ENCODE data around the gene DOCK6.

The DOCK6 gene

DNA sequence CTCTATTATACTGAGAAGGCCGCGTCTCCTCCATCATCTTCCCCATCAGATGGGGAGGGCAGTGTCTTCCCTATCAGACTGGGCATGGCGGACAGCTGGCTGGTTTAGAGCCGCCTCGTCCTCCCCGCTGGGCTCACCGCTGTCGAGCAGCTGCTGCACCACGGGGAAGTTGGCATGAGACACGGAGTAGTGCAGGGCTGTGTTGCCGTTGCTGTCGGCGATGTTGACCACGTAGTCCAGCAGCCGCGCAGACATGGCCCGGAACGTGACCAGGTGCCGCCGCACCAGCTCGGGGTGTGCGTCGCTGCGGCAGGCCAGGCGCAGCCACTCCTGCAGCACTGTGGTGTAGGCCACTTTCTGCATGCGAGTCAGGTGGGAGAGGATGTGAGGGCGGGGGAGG, 88.0 kb downstream of the DOCK6 start:
- Histone ChIP-seq H3K9me3 (ENCODE audit: control insufficient read depth, insufficient read depth, low read length) (no peaks in the 10 kb centered on the region), H3K4me3 (ENCODE audit: low read length) (no peak overlapping the region), H3K36me3 (ENCODE audit: control insufficient read depth, insufficient read depth, low read length) (peaks cover 23% of the 10 kb centered on the region), H3K4me1 (ENCODE audit: control insufficient read depth, insufficient read depth, low read length) (no peaks in the 10 kb centered on the region), H3K27me3 (ENCODE audit: control insufficient read depth, insufficient read depth, low read length) (no peaks in the 10 kb centered on the region), H3K27ac (ENCODE audit: low read length) (no peak overlapping the region)
- no peak for DNase-seq (ENCODE audit: low read depth, low spot score)
- no CpG with 5 or more reads among the region's 27 CpGs for WGBS (ENCODE audit: insufficient coverage, insufficient read length)

DNA sequence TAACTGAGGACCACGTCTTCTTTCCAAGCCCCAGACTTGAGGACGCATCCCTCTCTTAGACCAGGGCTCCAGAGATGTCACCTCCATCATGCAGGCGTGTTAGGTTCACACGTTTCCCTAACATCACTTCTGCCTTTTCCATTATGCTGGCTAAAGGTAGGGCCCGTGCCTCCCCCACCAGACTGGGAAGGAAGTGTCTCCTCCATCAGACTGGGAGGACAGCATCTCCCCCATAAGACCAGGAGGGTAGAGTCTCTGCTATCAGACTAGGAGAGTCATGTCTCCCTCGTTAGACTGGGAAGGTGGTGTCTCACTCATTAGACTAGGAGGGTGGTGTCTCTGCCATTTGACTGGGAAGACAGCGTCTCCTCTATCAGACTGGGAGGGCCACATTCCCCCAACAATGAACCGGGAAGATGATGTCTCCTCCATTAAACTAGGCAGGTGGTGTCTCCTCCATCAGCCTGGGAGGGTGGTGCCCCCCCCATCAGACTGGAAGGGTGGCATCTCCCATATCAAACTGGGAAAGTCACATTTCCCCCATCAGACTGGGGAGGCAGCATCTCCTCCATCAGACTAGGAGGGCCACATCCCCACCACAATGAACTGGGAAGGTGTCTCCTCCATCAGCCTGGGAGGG, 88.7 kb downstream of the DOCK6 start:
- H3K27ac ChIP-seq (ENCODE audit: low read length) = no peak overlapping the region
- no peak for DNase-seq (ENCODE audit: low read depth, low spot score)
- H3K27me3 ChIP-seq (ENCODE audit: control insufficient read depth, insufficient read depth, low read length) = no peaks in the 10 kb centered on the region
- peaks cover 23% of the 10 kb centered on the region for H3K36me3 ChIP-seq (ENCODE audit: control insufficient read depth, insufficient read depth, low read length)
- H3K4me1 ChIP-seq (ENCODE audit: control insufficient read depth, insufficient read depth, low read length) = no peaks in the 10 kb centered on the region
- no peak overlapping the region for H3K4me3 ChIP-seq (ENCODE audit: low read length)
- WGBS (ENCODE audit: insufficient coverage, insufficient read length) = no CpG with 5 or more reads among the region's 8 CpGs
- H3K9me3 ChIP-seq (ENCODE audit: control insufficient read depth, insufficient read depth, low read length) = no peaks in the 10 kb centered on the region

DNA sequence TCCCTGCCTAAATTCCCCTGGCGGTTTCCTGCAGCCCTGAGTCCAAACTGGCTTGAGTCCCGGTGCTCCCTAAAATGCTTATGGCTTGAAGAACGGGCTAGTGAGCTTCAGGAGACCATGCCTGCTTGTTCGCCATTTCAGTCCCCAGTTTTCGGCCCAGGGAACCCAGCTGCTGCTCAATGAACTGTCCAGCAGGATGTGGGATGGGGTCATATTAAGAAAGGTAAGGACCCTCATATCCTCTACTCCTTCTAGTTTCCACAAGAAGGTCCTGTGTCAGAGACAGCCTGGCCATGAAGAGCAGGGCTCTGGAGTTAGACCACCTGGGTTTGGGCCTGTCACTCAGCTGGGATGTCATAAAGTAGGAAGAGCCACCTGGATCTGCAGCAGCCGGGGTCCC, 89.7 kb downstream of the DOCK6 start:
- H3K9me3 ChIP-seq (ENCODE audit: control insufficient read depth, insufficient read depth, low read length) = no peaks in the 10 kb centered on the region
- no peak overlapping the region for H3K27ac ChIP-seq (ENCODE audit: low read length)
- H3K36me3 ChIP-seq (ENCODE audit: control insufficient read depth, insufficient read depth, low read length) = peaks cover 20% of the 10 kb centered on the region
- no peaks in the 10 kb centered on the region for H3K27me3 ChIP-seq (ENCODE audit: control insufficient read depth, insufficient read depth, low read length)
- H3K4me3 ChIP-seq (ENCODE audit: low read length) = no peak overlapping the region
- no peak for DNase-seq (ENCODE audit: low read depth, low spot score)
- no peaks in the 10 kb centered on the region for H3K4me1 ChIP-seq (ENCODE audit: control insufficient read depth, insufficient read depth, low read length)
- WGBS (ENCODE audit: insufficient coverage, insufficient read length) = no CpG with 5 or more reads among the region's 6 CpGs

DNA sequence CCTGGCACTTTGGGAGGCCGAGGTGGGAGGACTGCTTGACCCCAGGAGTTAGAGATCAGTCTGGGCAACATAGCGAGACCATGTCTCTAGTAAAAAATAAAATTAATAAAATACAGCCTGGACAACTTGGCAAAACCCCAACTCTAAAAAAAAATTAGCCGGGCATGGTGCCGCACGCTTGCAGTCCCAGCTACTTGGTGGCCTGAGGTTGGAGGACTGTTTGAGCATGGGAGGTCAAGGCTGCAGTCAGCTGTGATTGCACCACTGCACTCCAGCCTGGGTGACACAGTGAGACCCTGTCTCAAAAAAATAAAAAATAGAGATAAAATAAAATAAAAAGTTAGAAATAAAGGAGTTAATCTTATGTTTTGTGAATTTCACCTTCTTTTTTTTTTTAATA, 91.2 kb downstream of the DOCK6 start:
- H3K36me3 ChIP-seq (ENCODE audit: control insufficient read depth, insufficient read depth, low read length) = peaks cover 20% of the 10 kb centered on the region
- no peak overlapping the region for H3K27ac ChIP-seq (ENCODE audit: low read length)
- H3K9me3 ChIP-seq (ENCODE audit: control insufficient read depth, insufficient read depth, low read length) = no peaks in the 10 kb centered on the region
- no peak overlapping the region for H3K4me3 ChIP-seq (ENCODE audit: low read length)
- H3K27me3 ChIP-seq (ENCODE audit: control insufficient read depth, insufficient read depth, low read length) = no peaks in the 10 kb centered on the region
- H3K4me1 ChIP-seq (ENCODE audit: control insufficient read depth, insufficient read depth, low read length) = no peaks in the 10 kb centered on the region
- no CpG with 5 or more reads among the region's 5 CpGs for WGBS (ENCODE audit: insufficient coverage, insufficient read length)
- DNase-seq (ENCODE audit: low read depth, low spot score) = no peak

DNA sequence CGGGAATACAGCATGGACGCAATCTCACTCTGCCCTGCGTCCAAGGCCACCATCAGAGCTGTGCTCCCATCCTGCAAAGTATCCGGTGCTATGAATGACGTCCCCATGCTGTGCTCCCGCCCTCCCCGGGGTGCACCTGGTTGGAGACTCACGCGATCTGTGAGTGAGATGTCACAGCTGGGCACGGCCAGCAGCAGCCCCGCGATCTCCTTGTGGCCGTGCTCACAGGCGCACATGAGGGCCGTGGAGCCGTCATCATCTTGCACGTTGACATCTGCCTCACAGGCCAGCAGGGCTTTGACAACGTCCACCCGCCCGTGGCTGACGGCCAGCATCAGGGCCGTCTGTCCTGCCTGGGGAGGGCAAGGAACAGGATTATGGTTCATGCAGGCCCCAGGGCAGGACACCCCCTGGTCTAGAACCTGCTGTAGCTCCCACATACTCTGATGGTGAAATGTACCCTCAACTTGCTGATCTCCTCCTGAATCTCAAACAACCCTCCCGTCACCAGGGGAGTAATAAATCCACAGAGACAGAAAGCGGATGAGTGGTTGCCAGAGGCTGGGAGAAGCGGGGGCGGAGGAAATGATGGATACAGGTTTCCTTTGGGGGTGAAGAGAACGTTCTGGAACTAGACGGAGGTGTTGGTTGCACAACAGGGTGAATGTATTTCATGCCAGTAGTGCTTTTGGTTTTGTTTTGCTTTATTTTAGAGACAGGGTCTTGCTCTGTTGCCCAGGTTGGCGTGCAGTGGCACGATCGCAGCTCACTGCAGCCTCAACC, 92.2 kb downstream of the DOCK6 start:
- no peak for DNase-seq (ENCODE audit: low read depth, low spot score)
- no CpG with 5 or more reads among the region's 31 CpGs for WGBS (ENCODE audit: insufficient coverage, insufficient read length)
- no peak overlapping the region for H3K4me3 ChIP-seq (ENCODE audit: low read length)
- no peaks in the 10 kb centered on the region for H3K9me3 ChIP-seq (ENCODE audit: control insufficient read depth, insufficient read depth, low read length)
- H3K27me3 ChIP-seq (ENCODE audit: control insufficient read depth, insufficient read depth, low read length) = no peaks in the 10 kb centered on the region
- peaks cover 20% of the 10 kb centered on the region for H3K36me3 ChIP-seq (ENCODE audit: control insufficient read depth, insufficient read depth, low read length)
- H3K4me1 ChIP-seq (ENCODE audit: control insufficient read depth, insufficient read depth, low read length) = no peaks in the 10 kb centered on the region
- H3K27ac ChIP-seq (ENCODE audit: low read length) = no peak overlapping the region

DNA sequence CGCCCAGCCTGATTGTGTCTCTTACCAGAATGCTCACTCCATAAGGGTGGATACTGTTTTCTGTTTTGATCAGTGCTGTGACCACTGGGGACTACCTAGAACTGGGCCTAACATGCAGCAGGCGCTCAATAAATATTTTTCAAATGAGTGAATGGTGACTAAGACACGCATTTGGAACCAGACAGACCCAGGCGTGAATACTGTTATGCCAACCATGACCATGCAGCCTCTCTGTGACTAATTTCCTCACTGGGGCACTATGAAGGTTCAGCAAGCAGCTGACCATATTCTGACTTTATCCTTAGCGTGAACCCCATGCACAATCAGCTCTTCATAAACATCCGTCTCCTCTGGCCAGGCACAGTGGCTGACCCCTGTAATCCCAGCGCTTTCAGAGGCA, 93.8 kb downstream of the DOCK6 start:
- H3K9me3 ChIP-seq (ENCODE audit: control insufficient read depth, insufficient read depth, low read length) = no peaks in the 10 kb centered on the region
- no peaks in the 10 kb centered on the region for H3K27me3 ChIP-seq (ENCODE audit: control insufficient read depth, insufficient read depth, low read length)
- DNase-seq (ENCODE audit: low read depth, low spot score) = no peak
- no CpG with 5 or more reads among the region's 7 CpGs for WGBS (ENCODE audit: insufficient coverage, insufficient read length)
- no peaks in the 10 kb centered on the region for H3K4me1 ChIP-seq (ENCODE audit: control insufficient read depth, insufficient read depth, low read length)
- H3K4me3 ChIP-seq (ENCODE audit: low read length) = no peak overlapping the region
- H3K36me3 ChIP-seq (ENCODE audit: control insufficient read depth, insufficient read depth, low read length) = peaks cover 12% of the 10 kb centered on the region
- H3K27ac ChIP-seq (ENCODE audit: low read length) = no peak overlapping the region

DNA sequence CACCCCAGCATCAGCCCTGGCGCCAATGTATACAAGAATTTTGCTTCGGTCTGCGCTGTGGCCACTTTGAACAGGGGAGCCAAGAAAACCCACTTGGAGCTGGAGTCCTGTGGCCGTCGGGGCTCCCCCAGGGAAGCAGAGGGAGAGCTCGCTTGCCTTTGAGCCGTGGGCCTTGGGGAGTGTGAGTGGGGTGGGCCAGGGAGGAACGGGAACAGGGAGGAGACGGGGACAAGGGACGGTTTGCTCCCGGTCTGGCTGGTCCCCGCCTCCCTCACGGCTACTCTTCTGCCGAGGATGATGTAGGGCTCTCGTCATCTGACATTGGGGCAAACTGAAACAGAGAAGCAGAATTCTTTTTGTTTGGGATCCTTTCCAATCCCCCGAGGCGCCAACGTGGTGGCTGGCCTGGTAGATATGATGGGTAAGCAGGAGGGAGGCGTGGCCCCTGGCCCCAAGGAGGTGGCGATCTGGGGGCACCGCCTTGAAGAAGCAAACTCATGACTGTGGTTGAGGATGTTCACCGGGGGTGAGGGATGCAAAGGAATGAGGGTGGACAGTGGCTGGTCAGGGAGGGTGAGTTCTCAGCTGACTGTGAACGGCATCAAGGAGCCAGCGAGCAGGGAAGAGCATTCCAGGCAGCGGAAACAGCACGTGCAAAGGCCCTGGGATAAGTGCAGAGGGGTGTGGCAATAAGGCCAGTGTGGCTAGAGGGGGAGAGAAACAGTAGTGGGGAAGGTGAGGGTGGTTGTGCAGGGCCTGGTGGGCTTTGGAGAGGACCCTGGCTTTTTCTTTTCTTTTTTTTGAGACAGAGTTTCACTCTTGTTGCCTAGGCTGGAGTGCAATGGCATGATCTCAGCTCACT, 95.8 kb downstream of the DOCK6 start:
- no peaks in the 10 kb centered on the region for H3K4me1 ChIP-seq (ENCODE audit: control insufficient read depth, insufficient read depth, low read length)
- H3K4me3 ChIP-seq (ENCODE audit: low read length) = no peak overlapping the region
- no peaks in the 10 kb centered on the region for H3K9me3 ChIP-seq (ENCODE audit: control insufficient read depth, insufficient read depth, low read length)
- no peaks in the 10 kb centered on the region for H3K27me3 ChIP-seq (ENCODE audit: control insufficient read depth, insufficient read depth, low read length)
- no peak overlapping the region for H3K27ac ChIP-seq (ENCODE audit: low read length)
- peaks cover 6% of the 10 kb centered on the region for H3K36me3 ChIP-seq (ENCODE audit: control insufficient read depth, insufficient read depth, low read length)
- DNase-seq (ENCODE audit: low read depth, low spot score) = no peak
- WGBS (ENCODE audit: insufficient coverage, insufficient read length) = no CpG with 5 or more reads among the region's 26 CpGs

DNA sequence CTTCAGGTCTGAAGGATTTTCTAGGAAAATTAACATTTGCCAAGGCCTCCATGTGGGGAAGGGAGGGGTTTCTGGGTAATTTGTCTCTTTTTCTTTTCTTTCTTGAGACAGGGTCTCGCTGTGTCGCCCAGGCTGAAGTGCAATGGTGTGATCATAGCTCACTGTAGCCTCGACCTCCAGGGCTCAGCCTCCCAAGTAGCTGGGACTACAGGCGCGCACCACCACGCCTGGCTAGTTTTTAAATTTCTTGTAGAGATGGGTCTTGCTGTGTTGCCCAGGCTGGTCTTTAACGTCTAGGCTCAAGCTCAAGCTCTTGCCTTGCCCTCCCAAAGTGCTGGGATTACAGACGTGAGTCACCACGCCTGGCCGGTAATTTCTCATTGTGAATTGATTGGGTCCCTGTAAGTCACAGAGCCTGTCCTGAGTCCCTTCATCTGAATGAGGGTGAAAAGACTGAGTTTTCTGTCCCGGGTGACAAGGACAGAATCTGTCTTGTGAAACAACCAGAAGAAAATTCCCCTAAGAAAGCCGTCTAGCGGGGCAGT, 96.8 kb downstream of the DOCK6 start:
- no peaks in the 10 kb centered on the region for H3K27me3 ChIP-seq (ENCODE audit: control insufficient read depth, insufficient read depth, low read length)
- no peak overlapping the region for H3K4me3 ChIP-seq (ENCODE audit: low read length)
- H3K36me3 ChIP-seq (ENCODE audit: control insufficient read depth, insufficient read depth, low read length) = peaks cover 6% of the 10 kb centered on the region
- WGBS (ENCODE audit: insufficient coverage, insufficient read length) = no CpG with 5 or more reads among the region's 13 CpGs
- H3K4me1 ChIP-seq (ENCODE audit: control insufficient read depth, insufficient read depth, low read length) = no peaks in the 10 kb centered on the region
- H3K27ac ChIP-seq (ENCODE audit: low read length) = no peak overlapping the region
- no peak for DNase-seq (ENCODE audit: low read depth, low spot score)
- H3K9me3 ChIP-seq (ENCODE audit: control insufficient read depth, insufficient read depth, low read length) = no peaks in the 10 kb centered on the region

DNA sequence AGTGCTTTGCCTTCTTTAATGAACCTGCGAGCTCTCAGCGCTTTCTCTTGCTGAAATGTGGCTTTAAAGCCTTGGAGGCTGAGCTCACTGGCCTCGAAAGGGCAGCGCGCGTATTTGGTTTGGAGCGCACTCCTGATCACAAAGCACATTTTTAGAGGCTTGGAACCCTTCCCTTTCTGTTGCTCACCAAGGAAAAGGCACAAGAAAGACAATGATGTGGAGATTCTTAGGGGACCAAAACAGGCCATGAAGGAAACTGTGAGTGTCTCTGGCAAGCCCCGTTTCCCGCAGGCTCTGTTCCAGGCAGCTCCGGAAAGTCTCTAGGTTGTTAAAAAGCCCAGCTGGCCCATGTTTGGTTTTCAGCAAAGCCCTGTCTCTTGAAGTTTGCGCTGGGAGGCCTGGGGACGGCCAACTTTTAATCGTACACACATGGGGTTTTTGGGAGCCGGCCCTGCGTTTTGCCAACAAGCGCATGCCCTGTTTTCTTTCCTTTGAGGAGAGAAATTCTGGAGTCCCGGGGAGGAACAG, 97.4 kb downstream of the DOCK6 start:
- DNase-seq (ENCODE audit: low read depth, low spot score) = no peak
- Histone ChIP-seq H3K27me3 (ENCODE audit: control insufficient read depth, insufficient read depth, low read length) (no peaks in the 10 kb centered on the region), H3K36me3 (ENCODE audit: control insufficient read depth, insufficient read depth, low read length) (peaks cover 3% of the 10 kb centered on the region), H3K4me3 (ENCODE audit: low read length) (no peak overlapping the region), H3K4me1 (ENCODE audit: control insufficient read depth, insufficient read depth, low read length) (no peaks in the 10 kb centered on the region), H3K9me3 (ENCODE audit: control insufficient read depth, insufficient read depth, low read length) (no peaks in the 10 kb centered on the region), H3K27ac (ENCODE audit: low read length) (no peak overlapping the region)
- no CpG with 5 or more reads among the region's 17 CpGs for whole genome bisulfite sequencing (ENCODE audit: insufficient coverage, insufficient read length)

DNA sequence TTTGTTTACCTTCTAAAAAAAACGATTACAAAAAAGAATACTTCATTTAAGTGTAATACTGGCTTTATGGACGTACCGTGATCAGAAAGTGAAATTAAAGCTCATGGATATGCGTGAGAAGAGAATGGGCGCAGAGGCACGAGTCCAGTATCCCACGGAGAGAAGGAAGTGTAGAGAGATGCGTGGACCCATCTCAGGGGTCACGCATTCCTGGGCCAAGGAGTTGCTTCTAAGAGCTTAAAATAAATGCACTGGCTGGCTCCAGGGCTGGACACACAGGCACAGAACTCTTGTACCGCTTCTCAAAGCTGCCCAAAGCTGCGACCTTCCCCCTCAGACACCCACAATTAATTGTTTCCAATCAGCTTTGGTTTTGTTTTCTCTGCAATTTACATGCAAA, 98.0 kb downstream of the DOCK6 start:
- DNase-seq (ENCODE audit: low read depth, low spot score) = no peak
- Histone ChIP-seq H3K9me3 (ENCODE audit: control insufficient read depth, insufficient read depth, low read length) (no peaks in the 10 kb centered on the region), H3K36me3 (ENCODE audit: control insufficient read depth, insufficient read depth, low read length) (no peaks in the 10 kb centered on the region), H3K4me1 (ENCODE audit: control insufficient read depth, insufficient read depth, low read length) (no peaks in the 10 kb centered on the region), H3K4me3 (ENCODE audit: low read length) (no peak overlapping the region), H3K27me3 (ENCODE audit: control insufficient read depth, insufficient read depth, low read length) (no peaks in the 10 kb centered on the region), H3K27ac (ENCODE audit: low read length) (no peak overlapping the region)
- no CpG with 5 or more reads among the region's 11 CpGs for WGBS (ENCODE audit: insufficient coverage, insufficient read length)

All from iPS DF 6.9 (cell line).